BLaER1 treated with 17β-estradiol and CSF1 and Interleukin-3, amounts not matched to agents 10 nM and 100 nM (cell line): ENCODE results near the gene SLFN5.

Source experiments
- H3K27ac ChIP-seq, 11 experiments: shearing (Covaris generic); formaldehyde crosslinking; 2 replicates each; pipeline ENCODE4 v1.8.1; 2022
- H3K27me3 ChIP-seq, 11 experiments: shearing (Covaris generic); formaldehyde crosslinking; 2 replicates each; pipeline ENCODE4 v1.8.1; 2022
- H3K36me3 ChIP-seq, 11 experiments: shearing (Covaris generic); formaldehyde crosslinking; 2 replicates each; pipeline ENCODE4 v1.8.1; 2022
- H3K4me1 ChIP-seq, 10 experiments: shearing (Covaris generic); formaldehyde crosslinking; 2 replicates each; pipeline ENCODE4 v1.8.1; 2022
- H3K4me2 ChIP-seq, 11 experiments: shearing (Covaris generic); formaldehyde crosslinking; 2 replicates each; pipeline ENCODE4 v1.8.1; 2022
- H3K4me3 ChIP-seq, 10 experiments: shearing (Covaris generic); formaldehyde crosslinking; 2 replicates each; pipeline ENCODE4 v1.8.1; 2022
- H3K9ac ChIP-seq, 11 experiments: shearing (Covaris generic); formaldehyde crosslinking; 2 replicates each; pipeline ENCODE4 v1.8.1; 2022
- H3K9me3 ChIP-seq, 11 experiments: shearing (Covaris generic); formaldehyde crosslinking; replicated peaks in 1 of 11; 2 replicates each; pipeline ENCODE4 v1.8.1; 2022
- H4K20me1 ChIP-seq, 11 experiments: shearing (Covaris generic); formaldehyde crosslinking; 2 replicates each; pipeline ENCODE4 v1.8.1; 2022
- Cebpa-rat ChIP-seq, 11 experiments: shearing (Covaris generic); IDR thresholded peaks; 2 replicates each; pipeline ENCODE4 v1.8.1; 2022

SLFN5 gene

GRCh38 chr17:35312346-35312745, 69.5 kb downstream of the SLFN5 start:
- Histone ChIP-seq H4K20me1 (no peaks in the 10 kb centered on the region), H3K9me3 (peaks cover 10 to 20% (median 13%) of the 10 kb centered on the region in 11 experiments; a peak in 20 of 22 replicates), H3K4me3 (no peak overlapping the region), H3K4me2 (peak overlapping the region in 2 of 11 experiments; percentile 96; a peak in 3 of 22 replicates), H3K27me3 (no peaks in the 10 kb centered on the region), H3K36me3 (no peaks in the 10 kb centered on the region), H3K27ac (no peak overlapping the region; a peak in 1 of 22 replicates), H3K4me1 (peaks cover 20 to 29% (median 25%) of the 10 kb centered on the region in 10 experiments), H3K9ac (no peak overlapping the region; a peak in 1 of 22 replicates)
- no peak for TF ChIP-seq Cebpa-rat (IDR thresholded peaks at IDR 0.05)

GRCh38 chr17:35312790-35313711, 70.2 kb downstream of the SLFN5 start:
- Histone ChIP-seq H3K27me3 (no peaks in the 10 kb centered on the region), H3K27ac (peak overlapping the region; percentile 44 to 81 (median 61); a peak in 21 of 22 replicates), H3K4me3 (peak overlapping the region; percentile 38 to 68 (median 54)), H3K36me3 (no peaks in the 10 kb centered on the region), H3K4me2 (peak overlapping the region; percentile 64 to 96 (median 87)), H3K4me1 (peaks cover 20 to 29% (median 25%) of the 10 kb centered on the region in 10 experiments), H4K20me1 (no peaks in the 10 kb centered on the region), H3K9me3 (peaks cover 10 to 18% (median 13%) of the 10 kb centered on the region in 11 experiments; a peak in 20 of 22 replicates), H3K9ac (peak overlapping the region; percentile 31 to 79 (median 68); a peak in 21 of 22 replicates)
- TF ChIP-seq Cebpa-rat (IDR thresholded peaks at IDR 0.05) = no peak

DNA sequence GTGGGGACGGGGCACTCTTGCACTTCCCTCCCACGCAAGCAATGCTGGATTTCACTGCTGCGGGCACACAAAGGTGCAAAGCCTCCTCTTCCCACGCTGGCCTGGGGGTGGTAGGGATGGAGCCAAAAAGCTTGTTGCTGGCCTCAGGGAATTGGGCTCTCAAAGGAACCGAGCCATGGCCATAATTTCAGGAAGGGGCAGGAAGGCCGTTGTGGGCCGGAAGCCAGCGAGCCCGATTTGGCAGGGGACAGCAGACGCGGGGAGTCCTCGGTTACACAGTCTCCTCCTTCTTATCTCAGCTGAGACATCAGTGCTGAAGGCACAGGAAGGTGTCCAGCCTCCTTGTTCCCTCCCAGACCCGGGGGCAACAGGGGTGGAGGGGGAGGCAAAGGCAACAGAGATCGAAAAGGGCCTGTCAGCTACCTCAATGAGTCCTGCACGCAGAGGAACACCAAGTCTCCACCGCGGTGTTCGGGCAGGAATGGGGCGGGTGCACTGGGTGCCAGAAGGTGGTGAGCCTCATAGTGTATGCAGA, 71.1 kb downstream of the SLFN5 start:
- Histone ChIP-seq H3K9ac (peak overlapping the region in 10 of 11 experiments; percentile 49 to 79 (median 69); a peak in 14 of 22 replicates), H4K20me1 (no peaks in the 10 kb centered on the region), H3K36me3 (no peaks in the 10 kb centered on the region), H3K9me3 (peaks cover 6 to 11% (median 7%) of the 10 kb centered on the region in 11 experiments; a peak in 20 of 22 replicates), H3K4me1 (peaks cover 20 to 29% (median 25%) of the 10 kb centered on the region in 10 experiments), H3K27ac (peak overlapping the region in 8 of 11 experiments; percentile 51 to 81 (median 63); a peak in 11 of 22 replicates), H3K4me2 (peak overlapping the region; percentile 64 to 96 (median 87)), H3K27me3 (no peaks in the 10 kb centered on the region), H3K4me3 (peak overlapping the region; percentile 38 to 68 (median 54); a peak in 18 of 20 replicates)
- no peak for TF ChIP-seq Cebpa-rat (IDR thresholded peaks at IDR 0.05)

DNA sequence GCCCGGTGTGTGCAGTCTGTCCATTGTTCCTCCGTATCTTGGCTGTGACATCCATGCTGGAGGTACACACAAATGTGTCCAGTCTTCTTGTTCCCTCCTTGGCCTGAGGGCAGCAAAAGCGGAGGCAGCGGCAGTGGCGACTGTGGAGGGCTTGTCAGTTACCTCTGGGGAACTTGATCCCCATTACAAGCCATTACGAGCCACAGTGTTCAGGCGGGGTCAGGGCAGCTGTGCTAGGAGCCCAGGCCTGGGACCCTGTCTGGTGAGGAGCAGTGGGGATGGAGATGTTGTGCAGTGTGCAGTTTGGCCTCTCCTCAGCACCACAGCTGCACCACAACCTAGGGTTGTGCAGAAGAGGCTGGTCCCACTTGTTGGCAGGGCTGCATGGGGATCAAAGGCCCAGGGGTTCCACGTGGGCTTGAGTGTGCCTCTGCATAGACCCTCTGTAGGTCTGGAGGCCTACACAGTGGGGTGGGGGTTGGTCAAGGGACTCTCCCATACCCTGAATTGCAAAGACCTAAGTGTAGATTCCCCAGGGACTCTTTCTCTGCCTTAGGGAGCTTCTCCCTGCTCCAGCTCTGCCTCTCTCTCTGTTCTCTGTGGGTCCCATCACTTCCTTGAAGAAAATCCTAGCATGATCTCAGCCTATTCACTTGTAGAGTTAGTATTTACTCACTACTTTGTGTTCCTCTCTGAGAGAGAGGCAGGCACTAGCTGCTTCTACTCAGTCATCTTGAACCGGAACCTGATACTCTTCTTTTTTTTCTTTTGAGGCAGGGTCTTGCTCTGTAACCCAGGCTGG, 71.7 kb downstream of the SLFN5 start:
- Histone ChIP-seq H4K20me1 (no peaks in the 10 kb centered on the region), H3K27ac (no peak overlapping the region), H3K4me3 (peak overlapping the region in 3 of 10 experiments; percentile 54 to 68 (median 60); a peak in 4 of 20 replicates), H3K36me3 (no peaks in the 10 kb centered on the region), H3K9ac (no peak overlapping the region; a peak in 1 of 22 replicates), H3K4me1 (peaks cover 20 to 29% (median 25%) of the 10 kb centered on the region in 10 experiments), H3K4me2 (peak overlapping the region; percentile 64 to 96 (median 87); a peak in 21 of 22 replicates), H3K27me3 (no peaks in the 10 kb centered on the region), H3K9me3 (peaks cover 0 to 7% (median 2%) of the 10 kb centered on the region in 11 experiments; a peak in 13 of 22 replicates)
- TF ChIP-seq Cebpa-rat (IDR thresholded peaks at IDR 0.05) = no peak

GRCh38 chr17:35315283-35315682, 72.4 kb downstream of the SLFN5 start:
- Histone ChIP-seq H3K4me2 (peak overlapping the region in 5 of 11 experiments; percentile 85 to 96 (median 92); a peak in 6 of 22 replicates), H3K4me3 (no peak overlapping the region), H3K36me3 (no peaks in the 10 kb centered on the region), H3K9me3 (peaks cover 0 to 14% (median 7%) of the 10 kb centered on the region in 11 experiments; a peak in 12 of 22 replicates), H3K9ac (no peak overlapping the region), H3K4me1 (peaks cover 20 to 29% (median 25%) of the 10 kb centered on the region in 10 experiments), H4K20me1 (no peaks in the 10 kb centered on the region), H3K27me3 (no peaks in the 10 kb centered on the region), H3K27ac (no peak overlapping the region)
- TF ChIP-seq Cebpa-rat (IDR thresholded peaks at IDR 0.05) = no peak

DNA sequence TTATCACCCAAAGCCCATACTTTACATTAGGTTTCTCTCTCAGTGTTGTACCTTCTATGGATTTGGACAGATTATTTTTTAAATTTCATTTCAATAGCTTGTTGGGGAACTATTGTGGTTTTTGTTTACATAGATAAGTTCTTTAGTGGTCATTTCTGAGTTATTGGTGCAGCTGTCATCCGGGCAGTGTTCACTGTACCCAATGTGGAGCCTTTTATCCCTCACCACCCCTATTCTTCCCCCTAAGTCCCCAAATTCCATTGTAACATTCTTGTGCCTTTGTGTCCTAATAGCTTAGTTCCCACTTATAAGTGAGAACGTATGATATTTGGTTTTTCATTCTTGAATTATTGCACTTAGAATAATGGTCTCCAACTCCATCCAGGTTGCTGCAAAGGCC, 73.1 kb downstream of the SLFN5 start:
- Histone ChIP-seq H3K4me1 (peaks cover 20 to 29% (median 25%) of the 10 kb centered on the region in 10 experiments), H3K27ac (no peak overlapping the region), H3K4me2 (no peak overlapping the region), H3K36me3 (no peaks in the 10 kb centered on the region), H3K27me3 (no peaks in the 10 kb centered on the region), H3K9me3 (peaks cover 0 to 20% (median 13%) of the 10 kb centered on the region in 11 experiments; a peak in 16 of 22 replicates), H3K9ac (no peak overlapping the region), H3K4me3 (no peak overlapping the region), H4K20me1 (no peaks in the 10 kb centered on the region)
- no peak for TF ChIP-seq Cebpa-rat (IDR thresholded peaks at IDR 0.05)

- Histone ChIP-seq H3K9ac (no peak overlapping the region), H3K9me3 (peaks cover 42 to 74% (median 55%) of the 10 kb centered on the region in 11 experiments), H3K4me1 (no peaks in the 10 kb centered on the region), H3K36me3 (peaks cover 0 to 32% (median 5%) of the 10 kb centered on the region in 11 experiments; a peak in 11 of 22 replicates), H3K27me3 (no peaks in the 10 kb centered on the region), H3K27ac (no peak overlapping the region), H3K4me2 (no peak overlapping the region), H4K20me1 (no peaks in the 10 kb centered on the region), H3K4me3 (0 out of 20 replicates have a peak overlapping the region, but pooled peaks of 1 of the 10 experiments have one; percentile 4)
- no peak for TF ChIP-seq Cebpa-rat (IDR thresholded peaks at IDR 0.05)
Measured at GRCh38 chr17:35322749-35323148, 79.9 kb downstream of the SLFN5 start.
